ENCODE data around the gene ZNF750. TPM values are rescaled to one million over a fixed set of nuclear protein-coding genes. Genes with fewer than 3 reads are reported as not detected.

ZNF750 gene
- total RNA-seq, 1 donor from 2014 or later, result not detected

DNA sequence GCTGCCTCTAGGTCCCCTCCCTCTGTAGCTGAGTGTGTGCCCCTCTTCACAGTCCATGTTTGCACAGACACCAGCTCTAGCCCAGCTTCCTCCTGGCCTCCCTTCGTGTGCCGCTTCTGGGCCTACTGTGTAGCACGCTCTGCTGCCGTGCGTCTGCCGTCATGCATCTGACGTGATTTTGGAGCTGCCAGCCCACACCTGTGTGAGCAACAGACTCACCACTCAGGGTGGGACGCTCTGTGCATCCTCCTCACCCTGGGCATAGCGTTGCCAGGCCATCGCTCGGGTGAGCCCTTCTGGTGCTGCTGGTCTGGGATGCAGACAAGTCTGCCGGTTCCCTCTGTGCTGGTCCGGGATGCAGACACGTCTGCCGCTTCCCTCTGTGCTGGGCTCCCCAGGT is 39.4 kb upstream of the ZNF750 start:
- H3K36me3 Mint-ChIP-seq (ENCODE audit: low read depth), result peaks cover 38% of the 10 kb centered on the region
- intact Hi-C loops (cut with micrococcal nuclease), result loop anchor here (5.0 kb wide), 1 partner anchor 203 kb away; no protein-coding TSS in a partner anchor
- H3K4me1 Mint-ChIP-seq (ENCODE audit: low read depth), result peaks cover 79% of the 10 kb centered on the region
- no peaks in the 10 kb centered on the region for H3K27me3 Mint-ChIP-seq (ENCODE audit: insufficient read depth)
- DNase-seq (ENCODE audit: low spot score), result no peak
- H3K9me3 Mint-ChIP-seq, result no peaks in the 10 kb centered on the region
- H3K27ac Mint-ChIP-seq, result no peak overlapping the region
- H3K4me3 Mint-ChIP-seq, result no peak overlapping the region

DNA sequence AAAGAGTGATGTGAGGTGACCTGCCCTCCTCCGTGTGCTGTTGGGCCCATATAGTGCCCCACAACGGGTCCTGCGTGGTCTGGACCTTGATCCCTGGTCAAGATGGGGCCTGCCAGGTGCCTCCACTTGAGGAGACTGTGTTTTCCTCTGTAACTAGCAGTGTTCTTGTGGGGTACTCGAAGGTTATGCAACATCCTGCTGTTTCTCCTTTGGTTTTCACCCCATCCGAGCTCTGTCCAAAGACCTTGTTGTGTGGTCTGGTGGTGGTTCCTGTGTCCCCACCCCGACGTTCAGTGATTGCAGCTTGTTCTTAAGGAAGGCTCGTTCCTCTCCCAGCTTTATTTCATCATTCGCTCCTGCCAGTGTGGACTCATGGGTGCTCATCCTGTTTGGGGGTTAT is 38.7 kb upstream of the ZNF750 start:
- no peak for DNase-seq (ENCODE audit: low spot score)
- intact Hi-C loops (cut with micrococcal nuclease), result loop anchor here (5.0 kb wide), 1 partner anchor 204 kb away; no protein-coding TSS in a partner anchor
- no peak overlapping the region for H3K27ac Mint-ChIP-seq
- H3K4me3 Mint-ChIP-seq, result peak overlapping the region; percentile 42
- no peaks in the 10 kb centered on the region for H3K27me3 Mint-ChIP-seq (ENCODE audit: insufficient read depth)
- peaks cover 35% of the 10 kb centered on the region for H3K36me3 Mint-ChIP-seq (ENCODE audit: low read depth)
- H3K9me3 Mint-ChIP-seq, result no peaks in the 10 kb centered on the region
- H3K4me1 Mint-ChIP-seq (ENCODE audit: low read depth), result peaks cover 72% of the 10 kb centered on the region

DNA sequence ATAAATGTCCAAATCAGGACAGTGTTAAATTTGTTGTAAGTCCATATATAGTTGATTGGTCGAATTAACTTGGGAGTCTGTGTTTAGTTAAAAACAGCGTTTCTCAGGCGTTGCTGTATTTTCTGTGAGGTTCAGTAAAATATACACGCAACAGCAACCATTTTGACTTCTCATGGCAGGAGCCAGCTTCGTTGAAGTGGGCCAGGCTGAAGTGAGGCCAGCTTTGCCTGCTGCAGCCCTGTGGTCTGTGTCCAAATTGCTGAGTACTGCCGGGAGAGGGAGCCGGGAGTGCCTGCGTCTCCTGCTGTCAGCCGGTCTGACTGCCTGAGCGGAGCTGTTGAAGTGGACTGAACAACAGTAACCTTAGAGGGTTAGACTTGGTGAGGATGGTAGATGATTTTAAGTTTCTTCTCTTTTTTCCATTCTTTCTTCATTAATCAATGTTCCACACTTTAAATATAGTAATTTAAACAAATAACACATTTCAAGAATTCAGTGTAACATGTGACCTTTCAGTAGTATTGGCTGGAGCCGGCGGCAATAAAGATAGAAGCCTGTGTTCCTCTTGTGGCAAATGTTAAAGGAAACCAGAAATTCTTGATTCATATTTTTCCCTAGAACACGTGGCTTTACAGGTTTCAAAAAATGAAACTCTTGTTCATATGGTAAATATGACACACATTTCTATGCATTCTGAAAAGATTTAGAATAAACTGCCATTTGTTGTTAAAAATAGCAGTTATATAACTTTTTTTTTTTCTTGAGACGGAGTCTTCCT is 37.0 kb upstream of the ZNF750 start:
- intact Hi-C loops (cut with micrococcal nuclease), result loop anchor here (1.0 to 5.0 kb wide), 2 partner anchors 12 to 206 kb away; no protein-coding TSS in a partner anchor
- no peak for DNase-seq (ENCODE audit: low spot score)
- Mint-ChIP-seq H3K4me1 (ENCODE audit: low read depth) (peaks cover 55% of the 10 kb centered on the region), H3K9me3 (no peaks in the 10 kb centered on the region), H3K4me3 (peak overlapping the region; percentile 51), H3K27ac (peak overlapping the region; percentile 68), H3K27me3 (ENCODE audit: insufficient read depth) (no peaks in the 10 kb centered on the region), H3K36me3 (ENCODE audit: low read depth) (peaks cover 40% of the 10 kb centered on the region)

DNA sequence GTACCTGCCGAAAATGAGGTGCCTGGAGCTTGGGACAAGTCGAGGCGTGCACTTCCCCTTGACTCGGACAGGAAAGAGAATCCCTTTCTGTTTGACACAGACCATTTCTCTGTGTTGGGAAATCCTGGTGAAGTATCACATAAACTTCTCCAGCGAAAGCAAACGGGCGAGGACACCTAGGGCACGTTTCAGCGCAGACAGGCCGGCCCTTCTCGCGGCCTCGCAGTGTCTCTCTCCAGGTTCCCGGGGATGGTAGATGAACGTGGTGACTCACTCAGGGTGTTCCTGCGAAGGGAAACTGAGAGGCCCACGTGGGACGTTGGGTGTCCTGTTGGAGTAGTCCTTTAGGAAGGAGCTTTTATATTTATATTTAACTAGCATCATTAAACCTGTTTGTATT is 36.3 kb upstream of the ZNF750 start:
- Mint-ChIP-seq H3K4me3 (no peak overlapping the region), H3K27me3 (ENCODE audit: insufficient read depth) (no peaks in the 10 kb centered on the region), H3K27ac (no peak overlapping the region)

DNA sequence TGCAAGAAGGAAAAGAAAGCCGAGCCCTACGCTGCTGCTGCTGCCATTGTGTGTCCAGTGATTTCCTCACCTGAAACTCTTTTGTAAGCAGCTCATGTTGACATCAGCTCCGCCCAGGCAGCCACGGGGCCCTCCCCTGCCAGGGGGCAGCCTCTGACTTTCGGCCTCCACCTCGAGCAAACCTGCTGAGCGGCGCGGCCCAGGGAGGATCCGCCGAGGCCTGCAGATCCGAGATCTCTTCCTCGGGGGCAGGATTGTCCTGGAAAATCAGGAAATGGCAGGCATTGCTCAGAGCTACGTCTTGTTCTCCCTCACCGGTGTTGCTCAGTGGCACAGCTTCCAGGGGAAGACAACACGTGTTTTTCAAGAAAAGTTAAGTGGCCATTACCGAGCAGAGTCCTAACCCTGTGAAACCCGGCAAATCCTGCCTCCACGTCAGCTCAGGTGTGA is 35.6 kb upstream of the ZNF750 start:
- Mint-ChIP-seq H3K4me1 (ENCODE audit: low read depth) (peaks cover 59% of the 10 kb centered on the region), H3K27ac (no peak overlapping the region), H3K4me3 (no peak overlapping the region), H3K27me3 (ENCODE audit: insufficient read depth) (no peaks in the 10 kb centered on the region), H3K36me3 (ENCODE audit: low read depth) (peaks cover 49% of the 10 kb centered on the region), H3K9me3 (no peaks in the 10 kb centered on the region)
- no peak for DNase-seq (ENCODE audit: low spot score)
- intact Hi-C loops (cut with micrococcal nuclease), result loop anchor here (5.0 kb wide), 1 partner anchor 207 kb away; no protein-coding TSS in a partner anchor

More for the DNA sequence above, 36.3 kb upstream of the ZNF750 start:
- intact Hi-C loops (cut with micrococcal nuclease), result loop anchor here (5.0 kb wide), 1 partner anchor 206 kb away; no protein-coding TSS in a partner anchor
- Mint-ChIP-seq H3K36me3 (ENCODE audit: low read depth) (peaks cover 43% of the 10 kb centered on the region), H3K9me3 (no peaks in the 10 kb centered on the region), H3K4me1 (ENCODE audit: low read depth) (peaks cover 54% of the 10 kb centered on the region)
- no peak for DNase-seq (ENCODE audit: low spot score)

DNA sequence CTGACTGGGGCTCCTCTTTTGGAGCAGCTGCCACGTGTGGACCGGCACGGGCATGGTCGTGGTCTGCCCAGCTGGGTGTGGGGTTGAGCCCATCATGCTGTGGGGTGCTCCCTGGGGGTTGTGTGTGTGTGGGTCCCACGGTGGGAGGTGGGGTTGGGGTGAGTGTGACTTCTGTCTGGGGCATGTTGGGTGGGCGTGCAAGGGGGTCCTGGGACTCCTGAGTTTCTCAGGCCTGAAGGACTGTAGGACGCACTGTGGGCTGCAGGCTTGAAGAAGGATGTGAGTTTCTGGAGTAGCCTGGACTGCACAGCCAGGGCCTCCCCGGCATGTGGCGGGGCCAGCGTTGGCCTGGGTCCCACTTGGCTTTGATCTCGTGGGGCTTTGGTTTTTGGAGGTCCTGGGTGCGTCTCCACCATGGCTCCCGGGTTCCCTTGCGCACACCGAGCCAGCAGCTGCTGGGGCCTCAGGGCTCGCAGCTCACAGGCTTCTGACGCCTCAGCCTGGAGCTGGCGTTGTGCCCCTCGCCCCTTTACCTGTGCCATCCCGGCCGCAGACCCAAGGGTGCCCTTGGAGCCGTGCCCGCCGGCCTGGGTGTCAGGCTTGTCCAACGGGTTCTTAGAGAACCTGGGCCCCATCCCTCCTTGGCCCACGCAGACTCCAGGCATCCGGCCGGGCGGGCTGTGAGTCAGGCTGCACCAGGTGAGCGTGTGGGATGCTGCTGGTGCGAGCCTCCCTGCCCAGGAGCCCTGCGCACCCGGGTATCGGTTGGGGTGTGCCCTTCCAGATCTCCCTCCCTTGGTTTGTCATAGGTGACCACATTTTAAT is 34.4 kb upstream of the ZNF750 start:
- intact Hi-C loops (cut with micrococcal nuclease), result no loop called here
- H3K4me3 Mint-ChIP-seq, result no peak overlapping the region
- no peak for DNase-seq (ENCODE audit: low spot score)
- H3K27me3 Mint-ChIP-seq (ENCODE audit: insufficient read depth), result no peaks in the 10 kb centered on the region
- H3K27ac Mint-ChIP-seq, result no peak overlapping the region
- H3K4me1 Mint-ChIP-seq (ENCODE audit: low read depth), result peaks cover 56% of the 10 kb centered on the region
- H3K9me3 Mint-ChIP-seq, result no peaks in the 10 kb centered on the region
- H3K36me3 Mint-ChIP-seq (ENCODE audit: low read depth), result peaks cover 47% of the 10 kb centered on the region

DNA sequence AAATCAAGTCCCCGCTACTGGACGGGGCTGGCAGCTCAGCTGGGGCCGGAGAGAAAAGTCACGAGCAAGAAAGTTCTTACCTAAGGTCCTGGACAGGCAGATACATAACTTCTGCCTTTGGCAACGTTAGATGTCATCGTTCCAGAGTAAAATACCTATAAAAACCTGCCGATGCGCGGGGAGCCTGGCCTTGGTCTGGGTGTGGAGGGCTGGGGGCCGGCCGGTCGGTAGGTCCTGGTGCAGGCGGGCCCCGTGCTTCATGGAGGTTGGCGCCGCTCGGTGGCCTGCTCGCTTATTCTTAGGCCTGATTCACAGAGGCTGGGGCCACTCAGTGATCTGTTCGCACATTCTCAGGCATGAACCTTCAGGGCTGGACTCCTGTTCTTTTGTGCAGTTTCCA is 33.7 kb upstream of the ZNF750 start:
- H3K27ac Mint-ChIP-seq, result no peak overlapping the region

DNA sequence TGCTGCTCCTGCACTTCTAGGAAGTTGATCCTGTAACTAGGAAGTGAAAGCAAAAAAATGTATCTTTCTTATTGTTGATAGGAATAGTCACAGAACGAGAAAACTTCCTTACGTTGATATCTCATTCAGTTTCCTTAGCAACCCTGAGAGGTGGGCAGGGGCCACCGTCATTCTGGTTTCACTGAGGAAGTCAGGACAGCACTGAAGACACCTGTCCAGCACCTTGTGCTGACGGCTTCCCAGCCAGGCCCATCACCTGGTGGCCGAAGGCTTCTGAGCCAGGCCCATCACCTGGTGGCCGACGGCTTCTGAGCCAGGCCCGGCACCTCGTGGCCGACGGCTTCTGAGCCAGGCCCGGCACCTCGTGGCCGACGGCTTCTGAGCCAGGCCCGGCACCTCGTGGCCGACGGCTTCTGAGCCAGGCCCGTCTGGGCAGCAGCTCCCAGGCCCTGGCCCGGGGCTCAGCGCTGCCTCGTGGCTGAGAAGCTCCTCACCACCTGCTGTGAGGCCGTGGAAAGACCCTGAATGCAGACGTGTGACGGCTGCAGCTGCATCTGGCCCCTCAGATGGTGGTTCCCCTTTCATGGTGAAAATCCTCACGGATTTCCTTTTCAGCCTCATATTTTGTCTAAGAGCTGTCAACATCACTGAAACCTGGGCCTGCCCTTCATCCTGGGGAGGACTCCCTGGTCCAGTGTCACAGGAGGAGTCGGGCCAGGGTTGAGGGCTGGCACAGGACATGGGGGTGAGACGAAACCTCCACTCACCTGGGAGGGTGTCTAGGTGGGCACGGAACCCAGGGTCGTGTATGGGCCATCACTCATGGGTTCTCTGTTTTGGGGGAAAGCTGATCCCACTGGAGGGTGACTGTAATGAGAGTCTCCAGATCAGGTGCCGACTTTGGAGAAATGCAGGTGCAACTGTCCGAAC is 33.0 kb upstream of the ZNF750 start:
- Mint-ChIP-seq H3K4me1 (ENCODE audit: low read depth) (peaks cover 49% of the 10 kb centered on the region), H3K36me3 (ENCODE audit: low read depth) (peaks cover 37% of the 10 kb centered on the region), H3K27me3 (ENCODE audit: insufficient read depth) (no peaks in the 10 kb centered on the region), H3K4me3 (no peak overlapping the region), H3K9me3 (no peaks in the 10 kb centered on the region), H3K27ac (no peak overlapping the region)
- DNase-seq (ENCODE audit: low spot score), result no peak
- intact Hi-C loops (cut with micrococcal nuclease), result no loop called here

More for the DNA sequence above, 33.7 kb upstream of the ZNF750 start:
- no peak for DNase-seq (ENCODE audit: low spot score)
- intact Hi-C loops (cut with micrococcal nuclease), result no loop called here
- peaks cover 52% of the 10 kb centered on the region for H3K4me1 Mint-ChIP-seq (ENCODE audit: low read depth)
- no peaks in the 10 kb centered on the region for H3K27me3 Mint-ChIP-seq (ENCODE audit: insufficient read depth)
- no peaks in the 10 kb centered on the region for H3K9me3 Mint-ChIP-seq
- peaks cover 42% of the 10 kb centered on the region for H3K36me3 Mint-ChIP-seq (ENCODE audit: low read depth)
- H3K4me3 Mint-ChIP-seq, result no peak overlapping the region

DNA sequence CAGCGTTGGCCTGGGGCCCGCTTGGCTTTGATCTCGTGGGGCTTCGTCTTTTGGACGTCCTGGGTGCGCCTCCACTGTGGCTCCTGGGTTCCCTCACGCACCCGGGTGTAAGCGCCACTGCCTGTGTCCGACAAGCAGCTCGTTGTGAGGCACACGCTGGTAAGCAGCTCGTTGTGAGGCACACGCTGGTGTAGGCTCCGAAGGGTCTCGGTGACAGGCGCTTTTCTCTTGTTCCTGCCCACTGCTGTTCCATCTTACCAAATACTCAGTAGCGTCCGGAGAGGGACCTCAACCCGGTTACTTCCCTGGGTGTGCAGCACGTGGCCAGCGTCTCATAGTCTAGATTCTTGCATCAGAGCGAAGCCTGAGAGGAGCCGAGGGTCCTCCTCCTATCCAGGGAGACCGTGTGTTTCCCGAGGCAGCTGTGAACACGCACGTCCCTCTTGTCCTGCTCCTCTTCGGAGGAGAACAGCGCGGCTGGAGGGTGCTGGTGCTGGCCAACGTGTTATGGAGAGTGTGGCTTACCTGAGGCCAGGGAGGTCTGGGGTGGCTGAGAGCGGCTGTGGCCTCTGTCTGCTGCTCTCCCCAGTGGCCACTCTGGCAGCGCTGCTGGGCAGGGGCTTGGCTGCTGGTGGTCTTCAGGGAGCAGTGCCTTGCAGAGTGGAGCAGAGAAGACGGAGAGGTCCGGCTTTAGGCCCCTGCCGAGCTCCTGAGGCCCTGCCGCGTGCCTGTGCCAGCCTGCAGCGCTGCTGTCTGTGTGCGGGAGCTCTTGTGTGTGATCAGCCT is 32.1 kb upstream of the ZNF750 start:
- peaks cover 41% of the 10 kb centered on the region for H3K36me3 Mint-ChIP-seq (ENCODE audit: low read depth)
- peaks cover 49% of the 10 kb centered on the region for H3K4me1 Mint-ChIP-seq (ENCODE audit: low read depth)
- H3K27me3 Mint-ChIP-seq (ENCODE audit: insufficient read depth), result no peaks in the 10 kb centered on the region
- H3K27ac Mint-ChIP-seq, result no peak overlapping the region
- intact Hi-C loops (cut with micrococcal nuclease), result no loop called here
- DNase-seq (ENCODE audit: low spot score), result no peak
- H3K4me3 Mint-ChIP-seq, result no peak overlapping the region
- no peaks in the 10 kb centered on the region for H3K9me3 Mint-ChIP-seq

DNA sequence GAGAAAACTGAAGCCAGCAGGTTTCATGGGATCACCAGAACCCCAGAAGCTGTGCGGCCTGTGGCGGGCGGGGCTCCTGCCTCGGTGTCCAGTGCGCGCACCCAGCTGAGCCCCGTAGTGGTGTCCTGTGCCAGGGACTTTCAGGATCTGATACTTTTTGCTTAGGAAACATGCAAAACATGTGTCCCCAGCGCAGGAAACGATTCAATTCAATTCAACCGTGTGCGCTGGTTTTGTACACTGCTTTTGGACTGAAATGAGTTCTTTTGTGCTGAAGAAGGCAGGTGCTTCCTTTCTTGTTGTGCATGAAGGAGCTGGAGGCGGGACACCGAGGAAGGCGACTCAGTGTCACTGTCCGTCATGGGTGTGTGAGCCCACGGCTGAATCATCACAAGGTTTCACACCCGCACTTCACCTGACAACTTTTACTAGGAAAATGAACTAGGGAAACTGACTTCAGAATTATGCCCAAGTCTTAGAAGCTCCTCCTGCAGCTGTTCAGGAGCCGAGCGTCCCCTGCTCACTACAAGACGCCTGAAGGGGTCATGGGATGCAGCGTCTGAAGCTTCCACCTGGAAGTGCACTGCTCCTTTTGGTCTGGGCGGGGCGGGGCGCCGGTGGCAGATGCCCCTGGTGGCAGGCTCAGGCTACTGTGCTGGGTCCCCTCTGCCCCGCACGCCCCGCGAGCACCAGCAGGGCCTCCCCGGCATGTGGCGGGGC is 31.4 kb upstream of the ZNF750 start:
- peaks cover 41% of the 10 kb centered on the region for H3K36me3 Mint-ChIP-seq (ENCODE audit: low read depth)
- no peaks in the 10 kb centered on the region for H3K27me3 Mint-ChIP-seq (ENCODE audit: insufficient read depth)
- peaks cover 44% of the 10 kb centered on the region for H3K4me1 Mint-ChIP-seq (ENCODE audit: low read depth)
- H3K9me3 Mint-ChIP-seq, result no peaks in the 10 kb centered on the region
- no peak overlapping the region for H3K4me3 Mint-ChIP-seq
- no peak for DNase-seq (ENCODE audit: low spot score)
- peak overlapping the region; percentile 23 for H3K27ac Mint-ChIP-seq
- intact Hi-C loops (cut with micrococcal nuclease), result no loop called here

DNA sequence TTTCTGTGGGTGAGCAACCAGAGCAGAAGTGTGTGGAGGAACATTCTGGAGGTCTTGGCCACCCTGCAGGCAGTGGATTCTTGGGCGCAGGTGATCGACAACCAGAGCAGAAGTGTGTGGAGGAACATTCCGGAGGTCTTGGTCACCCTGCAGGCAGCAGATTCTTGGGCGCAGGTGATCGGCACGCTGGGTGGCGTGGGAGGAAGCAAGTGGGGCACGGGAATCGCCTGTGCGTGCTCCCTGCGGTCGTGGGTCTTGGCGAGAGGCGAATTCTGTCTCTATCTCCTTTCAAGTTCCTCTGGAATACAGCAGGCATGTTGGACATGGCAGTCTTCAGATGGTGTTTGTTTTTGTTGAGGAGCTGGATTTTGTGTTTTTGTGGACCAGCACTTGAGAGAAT is 30.7 kb upstream of the ZNF750 start:
- Mint-ChIP-seq H3K36me3 (ENCODE audit: low read depth) (peaks cover 41% of the 10 kb centered on the region), H3K27ac (peak overlapping the region; percentile 52), H3K27me3 (ENCODE audit: insufficient read depth) (no peaks in the 10 kb centered on the region), H3K4me1 (ENCODE audit: low read depth) (peaks cover 48% of the 10 kb centered on the region), H3K4me3 (peak overlapping the region; percentile 5), H3K9me3 (no peaks in the 10 kb centered on the region)
- DNase-seq (ENCODE audit: low spot score), result no peak
- intact Hi-C loops (cut with micrococcal nuclease), result no loop called here

All from activated T-helper 1 cell treated with anti-CD3 and anti-CD28 coated beads, Interleukin-12 subunit alpha, Interleukin-12 subunit beta, Interleukin-2, Interleukin-4 antibody, amounts not matched to agents 30 ng/mL and 10 ng/mL and 1 ng/mL, durations not matched to agents 14 hours and 24 hours and 36 hours (primary cell).